HEK293 (cell line): ENCODE measurements around the gene PPP1R18.

Experiments used
- BCL11A ChIP-seq: fragments of 450-650 bp; formaldehyde crosslinking; IDR thresholded peaks from 2 replicates; pipeline ENCODE4 v1.5.1; 2016; ENCODE audit warnings: low read depth, missing biosample characterization, missing genetic modification characterization
- ELK4 ChIP-seq: IDR thresholded peaks from 2 replicates; pipeline ENCODE4 v1.6.1; 2011; ENCODE audit warnings: mild to moderate bottlenecking, low read depth, low read length, borderline replicate concordance
- GLI2 ChIP-seq: fragments of 450-650 bp; formaldehyde crosslinking; IDR thresholded peaks from 2 replicates; pipeline ENCODE4; 2017; ENCODE audit warnings: missing biosample characterization, missing genetic modification characterization, low read depth, borderline replicate concordance
- GLIS1 ChIP-seq: fragments of 450-650 bp; formaldehyde crosslinking; IDR thresholded peaks from 2 replicates; pipeline ENCODE4 v1.5.1; 2016; ENCODE audit warnings: missing biosample characterization, missing genetic modification characterization
- HOXC10 ChIP-seq: sonication (generic); formaldehyde crosslinking; IDR thresholded peaks from 2 replicates; pipeline ENCODE4 v1.8.1; 2023; ENCODE audit warnings: mild to moderate bottlenecking, missing genetic modification reagents
- IKZF3 ChIP-seq: fragments of 450-650 bp; IDR thresholded peaks from 2 replicates; pipeline ENCODE4 v1.5.0; 2018; ENCODE audit warnings: missing biosample characterization, mild to moderate bottlenecking, missing genetic modification characterization, moderate library complexity
- KLF1 ChIP-seq: fragments of 450-650 bp; formaldehyde crosslinking; IDR thresholded peaks from 2 replicates; pipeline ENCODE4 v1.5.1; 2016; ENCODE audit warnings: missing biosample characterization, missing genetic modification characterization
- KLF10 ChIP-seq: fragments of 450-650 bp; IDR thresholded peaks from 2 replicates; pipeline ENCODE4 v1.5.1; 2018; ENCODE audit warnings: missing biosample characterization, mild to moderate bottlenecking, missing genetic modification characterization
- PBX3 ChIP-seq: sonication (generic); formaldehyde crosslinking; IDR thresholded peaks from 2 replicates; pipeline ENCODE4 v1.8.1; 2022; ENCODE audit warnings: mild to moderate bottlenecking, moderate library complexity, missing genetic modification reagents
- REPIN1 ChIP-seq: fragments of 450-650 bp; formaldehyde crosslinking; IDR thresholded peaks from 2 replicates; pipeline ENCODE4 v1.5.1; 2017; ENCODE audit warnings: missing biosample characterization, missing genetic modification characterization, low read depth
- SCRT1 ChIP-seq: fragments of 450-650 bp; formaldehyde crosslinking; IDR thresholded peaks from 2 replicates; pipeline ENCODE4 v1.5.1; 2016; ENCODE audit warnings: missing biosample characterization, missing genetic modification characterization, borderline replicate concordance
- SP7 ChIP-seq: fragments of 450-650 bp; formaldehyde crosslinking; IDR thresholded peaks from 2 replicates; pipeline ENCODE4 v1.5.1; 2016; ENCODE audit warnings: missing biosample characterization, missing genetic modification characterization
- TCF7L2 ChIP-seq: IDR thresholded peaks from 2 replicates; pipeline ENCODE4 v1.6.1; 2011; ENCODE audit warnings: low read depth, mild to moderate bottlenecking, inconsistent platforms, low read length, moderate library complexity, borderline replicate concordance
- WT1 ChIP-seq: fragments of 450-650 bp; formaldehyde crosslinking; IDR thresholded peaks from 2 replicates; pipeline ENCODE4 v1.5.1; 2016; ENCODE audit warnings: missing biosample characterization, missing genetic modification characterization
- ZBTB1 ChIP-seq: fragments of 450-650 bp; formaldehyde crosslinking; IDR thresholded peaks from 2 replicates; pipeline ENCODE4 v1.5.1; 2016; ENCODE audit warnings: missing biosample characterization, missing genetic modification characterization
- ZBTB20 ChIP-seq: fragments of 450-650 bp; formaldehyde crosslinking; IDR thresholded peaks from 2 replicates; pipeline ENCODE4 v1.5.1; 2016; ENCODE audit warnings: missing biosample characterization, missing genetic modification characterization
- ZFP3 ChIP-seq: fragments of 450-650 bp; formaldehyde crosslinking; IDR thresholded peaks from 2 replicates; pipeline ENCODE4 v1.5.1; 2016; ENCODE audit warnings: low read depth, missing biosample characterization, missing genetic modification characterization
- ZNF114 ChIP-seq: fragments of 450-650 bp; formaldehyde crosslinking; IDR thresholded peaks from 2 replicates; pipeline ENCODE4 v1.5.0; 2017; ENCODE audit warnings: missing biosample characterization, missing genetic modification characterization
- ZNF133 ChIP-seq: fragments of 450-650 bp; formaldehyde crosslinking; IDR thresholded peaks from 2 replicates; pipeline ENCODE4 v1.5.1; 2016; ENCODE audit warnings: missing biosample characterization, missing genetic modification characterization
- ZNF175 ChIP-seq: fragments of 450-650 bp; formaldehyde crosslinking; IDR thresholded peaks from 2 replicates; pipeline ENCODE4 v1.5.1; 2016; ENCODE audit warnings: missing biosample characterization, missing genetic modification characterization
- ZNF202 ChIP-seq: fragments of 450-650 bp; formaldehyde crosslinking; IDR thresholded peaks from 2 replicates; pipeline ENCODE4 v1.5.1; 2016; ENCODE audit warnings: missing biosample characterization, missing genetic modification characterization, borderline replicate concordance
- ZNF211 ChIP-seq: fragments of 450-650 bp; formaldehyde crosslinking; IDR thresholded peaks from 2 replicates; pipeline ENCODE4 v1.5.1; 2016; ENCODE audit warnings: low read depth, missing biosample characterization, missing genetic modification characterization
- ZNF24 ChIP-seq: fragments of 450-650 bp; formaldehyde crosslinking; IDR thresholded peaks from 2 replicates; pipeline ENCODE4 v1.5.1; 2016; ENCODE audit warnings: missing biosample characterization, missing genetic modification characterization
- ZNF362 ChIP-seq: fragments of 450-650 bp; formaldehyde crosslinking; IDR thresholded peaks from 2 replicates; pipeline ENCODE4 v1.5.1; 2016; ENCODE audit warnings: missing biosample characterization, missing genetic modification characterization
- ZNF544 ChIP-seq: fragments of 450-650 bp; formaldehyde crosslinking; IDR thresholded peaks from 2 replicates; pipeline ENCODE4 v1.5.0; 2017; ENCODE audit warnings: missing biosample characterization, missing genetic modification characterization
- ZNF558 ChIP-seq: fragments of 450-650 bp; formaldehyde crosslinking; IDR thresholded peaks from 2 replicates; pipeline ENCODE4 v1.5.1; 2016; ENCODE audit warnings: missing biosample characterization, missing genetic modification characterization
- ZNF626 ChIP-seq: fragments of 450-650 bp; sonication (Bioruptor Pico); formaldehyde crosslinking; IDR thresholded peaks from 2 replicates; pipeline ENCODE4 v1.5.1; 2018; ENCODE audit warnings: missing biosample characterization, missing genetic modification characterization, inconsistent platforms
- ZNF645 ChIP-seq: fragments of 450-650 bp; formaldehyde crosslinking; IDR thresholded peaks from 2 replicates; pipeline ENCODE4; 2016; ENCODE audit warnings: missing biosample characterization, missing genetic modification characterization
- ZNF701 ChIP-seq: fragments of 450-650 bp; formaldehyde crosslinking; IDR thresholded peaks from 2 replicates; pipeline ENCODE4 v1.5.1; 2016; ENCODE audit warnings: missing biosample characterization, missing genetic modification characterization
- ZNF704 ChIP-seq: fragments of 450-650 bp; formaldehyde crosslinking; IDR thresholded peaks from 2 replicates; pipeline ENCODE4 v1.5.1; 2016; ENCODE audit warnings: missing biosample characterization, missing genetic modification characterization
- ZNF768 ChIP-seq: fragments of 450-650 bp; formaldehyde crosslinking; IDR thresholded peaks from 2 replicates; pipeline ENCODE4 v1.5.1; 2018; ENCODE audit warnings: missing biosample characterization, mild to moderate bottlenecking, missing genetic modification characterization
- ZNF843 ChIP-seq: fragments of 450-650 bp; formaldehyde crosslinking; IDR thresholded peaks from 2 replicates; pipeline ENCODE4 v1.5.1; 2016; ENCODE audit warnings: missing biosample characterization, missing genetic modification characterization
- ZSCAN23 ChIP-seq: fragments of 450-650 bp; formaldehyde crosslinking; IDR thresholded peaks from 2 replicates; pipeline ENCODE4 v1.5.1; 2016; ENCODE audit warnings: missing biosample characterization, missing genetic modification characterization

Gene PPP1R18

GRCh38 chr6:30678964-30679726, 7.3 kb downstream of the PPP1R18 start (continued):
- TF ChIP-seq KLF10 (0 out of 2 replicates have a peak, but pooled peaks have one; percentile 23), TCF7L2 (no peak), ZNF211 (tag by site-specific recombination) (no peak), ZNF133 (no peak), ZNF843 (tag by site-specific recombination) (peak; percentile 34; the same call in 1 of the 2 replicates), ZNF202 (no peak), KLF1 (tag by site-specific recombination) (no peak), PBX3 (CRISPR knock-in tag) (no peak), GLIS1 (tag by site-specific recombination) (no peak), ZNF704 (no peak), ZFP3 (tag by site-specific recombination) (0 out of 2 replicates have a peak, but pooled peaks have one; percentile 28), ZNF558 (tag by site-specific recombination) (no peak), SP7 (tag by site-specific recombination) (0 out of 2 replicates have a peak, but pooled peaks have one; percentile 35), GLI2 (tag by site-specific recombination) (no peak), ZBTB20 (tag by site-specific recombination) (no peak), ZSCAN23 (tag by site-specific recombination) (no peak), ZNF114 (tag by site-specific recombination) (no peak), IKZF3 (tag by site-specific recombination) (no peak), REPIN1 (no peak), ZNF544 (tag by site-specific recombination) (no peak), ZNF175 (no peak), ZNF362 (no peak), ELK4 (no peak), ZNF626 (tag by site-specific recombination) (no peak), ZNF24 (tag by site-specific recombination) (0 out of 2 replicates have a peak, but pooled peaks have one; percentile 24), SCRT1 (tag by site-specific recombination) (no peak), HOXC10 (CRISPR knock-in tag) (no peak), WT1 (tag by site-specific recombination) (peak; percentile 37; the same call in 1 of the 2 replicates), ZNF701 (tag by site-specific recombination) (no peak), BCL11A (tag by site-specific recombination) (no peak), ZNF768 (no peak), ZNF645 (tag by site-specific recombination) (no peak), ZBTB1 (no peak)
